ENCODE data around the gene LRRC8E. TPM values are rescaled to one million over a fixed set of nuclear protein-coding genes. Genes with fewer than 3 reads are reported as not detected.

The LRRC8E gene
- total RNA-seq, 2 donors from 2014 or later: 2.6 to 3.4 TPM

DNA sequence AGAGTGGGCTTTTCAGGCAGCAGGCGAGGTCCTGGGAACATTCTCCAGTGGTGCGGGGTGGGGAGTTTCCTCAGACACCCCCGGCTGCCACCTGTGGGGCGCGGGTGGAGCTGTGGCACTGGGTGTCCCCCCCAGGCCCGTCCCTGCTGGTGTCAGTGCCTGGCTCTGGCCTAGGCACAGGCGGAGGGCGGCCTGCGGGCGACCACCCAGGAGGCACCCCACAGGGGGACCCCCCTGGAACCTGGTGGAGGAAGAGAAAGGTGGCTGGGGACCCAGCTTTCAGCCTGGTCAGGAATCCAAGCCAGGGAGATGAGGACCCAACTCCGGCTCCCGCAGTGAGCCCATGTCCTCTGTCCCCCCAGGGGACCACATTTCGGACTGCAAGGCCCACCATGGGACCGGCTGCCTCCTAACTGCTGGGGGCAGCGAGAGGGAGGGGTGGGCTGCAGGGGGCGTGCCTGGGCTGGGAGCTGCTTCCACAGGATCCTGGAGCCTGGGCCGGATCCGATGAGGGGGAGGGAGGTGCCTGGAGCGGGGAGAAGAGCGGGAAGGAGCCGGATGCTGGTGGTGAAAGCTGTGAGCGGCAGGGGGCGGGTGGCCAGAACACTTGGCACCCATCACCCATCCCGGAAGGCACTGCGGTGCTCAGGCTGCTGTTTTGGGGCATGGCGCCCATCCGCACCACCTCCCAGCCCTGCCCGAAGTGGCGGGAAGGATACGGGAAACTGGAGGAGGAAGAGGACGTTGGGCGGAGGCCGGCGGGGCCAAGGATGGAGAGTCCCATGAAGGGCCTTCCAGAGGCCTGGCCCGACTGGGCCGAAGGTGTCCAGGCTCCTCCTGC is 43.1 kb downstream of the LRRC8E start:
- ATAC-seq (no peak), DNase-seq (no peak)
- H3K9me3 ChIP-seq: no peaks in the 10 kb centered on the region
- no peak overlapping the region for H3K27ac ChIP-seq
- intact Hi-C loops (cut with DNase I): no loop called here
- H3K36me3 ChIP-seq (replicated peaks in 1 of 2; ENCODE audit: insufficient read depth in 1 of 2, low read depth in 2 of 2): peaks cover 5 to 23% of the 10 kb centered on the region in 2 donors
- WGBS, 2 donors: 89 to 93% methylated on average over 30 to 33 of the region's 36 CpGs
- no peaks in the 10 kb centered on the region for H3K27me3 ChIP-seq
- TF ChIP-seq, protein P1, sequence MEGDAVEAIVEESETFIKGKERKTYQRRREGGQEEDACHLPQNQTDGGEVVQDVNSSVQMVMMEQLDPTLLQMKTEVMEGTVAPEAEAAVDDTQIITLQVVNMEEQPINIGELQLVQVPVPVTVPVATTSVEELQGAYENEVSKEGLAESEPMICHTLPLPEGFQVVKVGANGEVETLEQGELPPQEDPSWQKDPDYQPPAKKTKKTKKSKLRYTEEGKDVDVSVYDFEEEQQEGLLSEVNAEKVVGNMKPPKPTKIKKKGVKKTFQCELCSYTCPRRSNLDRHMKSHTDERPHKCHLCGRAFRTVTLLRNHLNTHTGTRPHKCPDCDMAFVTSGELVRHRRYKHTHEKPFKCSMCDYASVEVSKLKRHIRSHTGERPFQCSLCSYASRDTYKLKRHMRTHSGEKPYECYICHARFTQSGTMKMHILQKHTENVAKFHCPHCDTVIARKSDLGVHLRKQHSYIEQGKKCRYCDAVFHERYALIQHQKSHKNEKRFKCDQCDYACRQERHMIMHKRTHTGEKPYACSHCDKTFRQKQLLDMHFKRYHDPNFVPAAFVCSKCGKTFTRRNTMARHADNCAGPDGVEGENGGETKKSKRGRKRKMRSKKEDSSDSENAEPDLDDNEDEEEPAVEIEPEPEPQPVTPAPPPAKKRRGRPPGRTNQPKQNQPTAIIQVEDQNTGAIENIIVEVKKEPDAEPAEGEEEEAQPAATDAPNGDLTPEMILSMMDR (IDR thresholded peaks at IDR 0.05): no peak
- TF ChIP-seq POLR2A (IDR thresholded peaks at IDR 0.05): no peak
- no peak overlapping the region for H3K4me3 ChIP-seq
- H3K4me1 ChIP-seq: peaks cover 14% of the 10 kb centered on the region

- DNase-seq: no peak
- no peaks in the 10 kb centered on the region for H3K27me3 ChIP-seq
- intact Hi-C loops (cut with DNase I): no loop called here
- no peaks in the 10 kb centered on the region for H3K9me3 ChIP-seq
- H3K4me1 ChIP-seq: peaks cover 9% of the 10 kb centered on the region
- TF ChIP-seq, protein P1 (IDR thresholded peaks at IDR 0.05): no peak
- no peak for TF ChIP-seq POLR2A (IDR thresholded peaks at IDR 0.05)
- 91 to 94% methylated on average over 16 to 31 of the region's 32 CpGs for WGBS, 2 donors
- H3K4me3 ChIP-seq: no peak overlapping the region
- H3K27ac ChIP-seq: no peak overlapping the region
- ATAC-seq: no peak
- peaks cover 5 to 26% of the 10 kb centered on the region in 2 donors for H3K36me3 ChIP-seq (replicated peaks in 1 of 2; ENCODE audit: insufficient read depth in 1 of 2, low read depth in 2 of 2)
Measured at GRCh38 chr19:7932276-7932929, 44.1 kb downstream of the LRRC8E start.

- no peak overlapping the region for H3K4me3 ChIP-seq
- no peaks in the 10 kb centered on the region for H3K9me3 ChIP-seq
- no peak for DNase-seq
- intact Hi-C loops (cut with DNase I): no loop called here
- H3K27ac ChIP-seq: no peak overlapping the region
- no peaks in the 10 kb centered on the region for H3K27me3 ChIP-seq
- 84 to 93% methylated on average over 3 to 10 of the region's 10 CpGs for WGBS, 2 donors
- peaks cover 7% of the 10 kb centered on the region for H3K4me1 ChIP-seq
- H3K36me3 ChIP-seq (replicated peaks in 1 of 2; ENCODE audit: insufficient read depth in 1 of 2, low read depth in 2 of 2): peaks cover 5 to 28% of the 10 kb centered on the region in 2 donors
- no peak for ATAC-seq
- TF ChIP-seq, protein P1 (IDR thresholded peaks at IDR 0.05): no peak
- TF ChIP-seq POLR2A (IDR thresholded peaks at IDR 0.05): no peak
Measured at GRCh38 chr19:7932930-7933300, 44.6 kb downstream of the LRRC8E start.

DNA sequence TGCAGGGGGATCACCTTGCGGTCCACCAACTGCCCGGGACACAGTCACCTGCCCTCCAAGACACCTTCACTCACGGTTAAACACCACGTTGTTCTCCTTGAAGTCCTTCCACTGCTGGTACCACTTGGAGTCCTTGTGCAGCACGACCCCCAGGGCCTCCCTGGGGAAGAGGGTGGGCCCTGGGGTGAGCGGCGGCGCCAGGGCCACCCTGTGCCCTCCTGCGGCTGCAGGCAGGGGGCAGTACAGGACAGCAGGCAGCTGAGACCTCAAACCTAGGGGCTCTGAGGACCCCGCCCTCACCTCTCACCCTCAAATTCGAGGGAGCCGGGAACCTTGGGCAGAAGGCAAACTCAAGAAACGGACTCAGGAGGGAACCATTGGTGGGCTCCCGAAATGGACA is 45.1 kb downstream of the LRRC8E start:
- DNase-seq: no peak
- Histone ChIP-seq H3K4me3 (no peak overlapping the region), H3K36me3 (replicated peaks in 1 of 2; ENCODE audit: insufficient read depth in 1 of 2, low read depth in 2 of 2) (peaks cover 5 to 28% of the 10 kb centered on the region in 2 donors), H3K9me3 (no peaks in the 10 kb centered on the region), H3K27ac (no peak overlapping the region), H3K4me1 (peaks cover 2% of the 10 kb centered on the region), H3K27me3 (no peaks in the 10 kb centered on the region)
- WGBS, 2 donors: 81 to 90% methylated on average over 5 to 13 of the region's 14 CpGs
- intact Hi-C loops (cut with DNase I): no loop called here
- no peak for ATAC-seq
- TF ChIP-seq, protein P1 (IDR thresholded peaks at IDR 0.05): no peak
- no peak for TF ChIP-seq POLR2A (IDR thresholded peaks at IDR 0.05)

Measured in body of pancreas (tissue), 4 donors.